ENCODE data around the gene PIGT.
A peak's percentile ranks its signal among the peaks of the same experiment; 100 is the strongest.

PIGT gene

GRCh38 chr20:45415822-45416637 lies at the start of gene PIGT:
Gene PIGT (plus strand): TSS chr20:45416141. CDS start chr20:45416157, 16 bp downstream.
- CTCF ChIA-PET = interaction anchor here (0.6 to 2.7 kb wide), 13 partner anchors 9 to 125 kb away, joined by 3 to 13 read pairs (median 4); partner anchors contain the start of gene SYS1
- TF ChIP-seq CTCF (IDR thresholded peaks at IDR 0.05; ENCODE audit: insufficient read depth, low read length, missing control alignments) = no peak
- peak within 1 kb of the TSS; percentile 97 for H3K4me3 ChIP-seq (ENCODE audit: low read depth, low read length)
- POLR2A ChIA-PET = interaction anchor here (0.5 to 1.6 kb wide), 4 partner anchors 10 to 55 kb away, joined by 3 read pairs; no protein-coding TSS in a partner anchor
- DNase-seq (ENCODE audit: low read depth, low spot score) = no peak

- TF ChIP-seq CTCF (IDR thresholded peaks at IDR 0.05; ENCODE audit: insufficient read depth, low read length, missing control alignments) = no peak
- ChIA-PET CTCF (interaction anchor here (1.1 to 11.8 kb wide), 3 partner anchors 9 to 70 kb away, joined by 4 to 191 read pairs (median 178); partner anchors contain the start of gene TP53TG5), POLR2A (no interaction called here)
- no peak overlapping the region for H3K4me3 ChIP-seq (ENCODE audit: low read depth, low read length)
- no peak for DNase-seq (ENCODE audit: low read depth, low spot score)
These were observed 49.7 kb upstream of the PIGT start for GRCh38 chr20:45366192-45366591.

DNA sequence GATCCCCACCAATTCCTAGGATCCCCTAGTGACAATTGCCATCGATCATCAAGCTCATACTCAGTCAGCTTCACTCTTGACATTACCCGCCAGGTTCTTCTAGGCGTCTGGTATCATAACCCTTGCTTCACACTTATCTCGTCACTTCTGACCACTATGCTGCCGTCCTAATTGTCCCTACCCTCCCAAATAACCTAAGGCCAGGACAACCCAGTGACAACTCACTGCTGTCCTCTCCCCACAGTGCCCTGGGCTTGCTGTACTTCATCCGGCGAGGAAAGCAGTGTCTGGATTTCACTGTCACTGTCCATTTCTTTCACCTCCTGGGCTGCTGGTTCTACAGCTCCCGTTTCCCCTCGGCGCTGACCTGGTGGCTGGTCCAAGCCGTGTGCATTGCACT lies 49.3 kb upstream of the PIGT start:
- H3K4me3 ChIP-seq (ENCODE audit: low read depth, low read length) = no peak overlapping the region
- POLR2A ChIA-PET = no interaction called here
- CTCF ChIA-PET = interaction anchor here (0.7 to 11.8 kb wide), 4 partner anchors 9 to 316 kb away, joined by 3 to 191 read pairs (median 90); partner anchors contain the start of gene TP53TG5
- DNase-seq (ENCODE audit: low read depth, low spot score) = no peak
- TF ChIP-seq CTCF (IDR thresholded peaks at IDR 0.05; ENCODE audit: insufficient read depth, low read length, missing control alignments) = no peak

- CTCF ChIA-PET = interaction anchor here (0.7 to 11.8 kb wide), 5 partner anchors 8 to 404 kb away, joined by 3 to 191 read pairs (median 3); partner anchors contain the start of gene TP53TG5
- no peak for TF ChIP-seq CTCF (IDR thresholded peaks at IDR 0.05; ENCODE audit: insufficient read depth, low read length, missing control alignments)
- no peak for DNase-seq (ENCODE audit: low read depth, low spot score)
- POLR2A ChIA-PET = no interaction called here
- no peak overlapping the region for H3K4me3 ChIP-seq (ENCODE audit: low read depth, low read length)
These were observed 48.8 kb upstream of the PIGT start for GRCh38 chr20:45367126-45367525.

GRCh38 chr20:45368221-45368980 lies 47.5 kb upstream of the PIGT start:
- no peak for TF ChIP-seq CTCF (IDR thresholded peaks at IDR 0.05; ENCODE audit: insufficient read depth, low read length, missing control alignments)
- DNase-seq (ENCODE audit: low read depth, low spot score) = no peak
- POLR2A ChIA-PET = interaction anchor here (1.3 kb wide), 1 partner anchor 20 kb away, joined by 3 read pairs; no protein-coding TSS in a partner anchor
- no peak overlapping the region for H3K4me3 ChIP-seq (ENCODE audit: low read depth, low read length)
- CTCF ChIA-PET = interaction anchor here (1.0 to 11.8 kb wide), 9 partner anchors 16 to 403 kb away, joined by 3 to 178 read pairs (median 4); no protein-coding TSS in a partner anchor
